ENCODE data around the gene VPS72.

Gene VPS72

DNA sequence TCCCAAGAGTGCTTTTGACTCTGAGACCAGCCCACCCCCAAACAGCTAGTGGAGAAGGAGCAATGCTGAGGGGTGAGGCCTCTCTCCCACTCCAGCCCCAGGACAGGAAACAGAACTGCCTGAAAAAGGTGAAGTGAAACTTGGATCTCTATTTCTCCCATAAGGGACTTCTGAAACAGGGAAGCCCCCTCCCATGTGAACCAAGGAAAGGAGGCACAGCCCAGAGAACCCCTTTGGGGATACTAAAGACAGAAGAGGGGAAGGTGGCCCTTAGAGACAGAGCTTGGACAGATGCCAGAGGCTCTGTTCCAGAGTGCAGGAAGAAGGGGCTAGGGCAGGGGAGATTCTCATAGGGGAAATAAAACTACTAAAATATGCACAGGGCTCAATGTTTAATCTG lies 30.6 kb downstream of the VPS72 start:
- H3K36me3 ChIP-seq (ENCODE audit: control insufficient read depth, insufficient read depth, low read length), result peaks cover 32% of the 10 kb centered on the region
- H3K9me3 ChIP-seq (ENCODE audit: control insufficient read depth, insufficient read depth, low read depth, low read length), result no peaks in the 10 kb centered on the region
- no peak overlapping the region for H3K4me3 ChIP-seq (ENCODE audit: low read depth, low read length)
- no peak overlapping the region for H3K9ac ChIP-seq (ENCODE audit: low read length)
- peaks cover under 1% of the 10 kb centered on the region for H3K4me1 ChIP-seq (ENCODE audit: control insufficient read depth, insufficient read depth, low read length)
- no peak overlapping the region for H3K27ac ChIP-seq (ENCODE audit: low read depth, low read length)
- H3K27me3 ChIP-seq (ENCODE audit: control insufficient read depth, insufficient read depth, low read length), result no peaks in the 10 kb centered on the region

DNA sequence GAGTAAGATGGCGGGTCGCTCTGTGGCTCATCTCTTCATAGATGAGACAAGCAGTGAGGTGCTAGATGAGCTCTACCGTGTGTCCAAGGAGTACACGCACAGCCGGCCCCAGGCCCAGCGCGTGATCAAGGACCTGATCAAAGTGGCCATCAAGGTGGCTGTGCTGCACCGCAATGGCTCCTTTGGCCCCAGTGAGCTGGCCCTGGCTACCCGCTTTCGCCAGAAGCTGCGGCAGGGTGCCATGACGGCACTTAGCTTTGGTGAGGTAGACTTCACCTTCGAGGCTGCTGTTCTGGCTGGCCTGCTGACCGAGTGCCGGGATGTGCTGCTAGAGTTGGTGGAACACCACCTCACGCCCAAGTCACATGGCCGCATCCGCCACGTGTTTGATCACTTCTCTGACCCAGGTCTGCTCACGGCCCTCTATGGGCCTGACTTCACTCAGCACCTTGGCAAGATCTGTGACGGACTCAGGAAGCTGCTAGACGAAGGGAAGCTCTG lies 31.2 kb downstream of the VPS72 start:
- H3K4me1 ChIP-seq (ENCODE audit: control insufficient read depth, insufficient read depth, low read length), result no peaks in the 10 kb centered on the region
- H3K9me3 ChIP-seq (ENCODE audit: control insufficient read depth, insufficient read depth, low read depth, low read length), result no peaks in the 10 kb centered on the region

DNA sequence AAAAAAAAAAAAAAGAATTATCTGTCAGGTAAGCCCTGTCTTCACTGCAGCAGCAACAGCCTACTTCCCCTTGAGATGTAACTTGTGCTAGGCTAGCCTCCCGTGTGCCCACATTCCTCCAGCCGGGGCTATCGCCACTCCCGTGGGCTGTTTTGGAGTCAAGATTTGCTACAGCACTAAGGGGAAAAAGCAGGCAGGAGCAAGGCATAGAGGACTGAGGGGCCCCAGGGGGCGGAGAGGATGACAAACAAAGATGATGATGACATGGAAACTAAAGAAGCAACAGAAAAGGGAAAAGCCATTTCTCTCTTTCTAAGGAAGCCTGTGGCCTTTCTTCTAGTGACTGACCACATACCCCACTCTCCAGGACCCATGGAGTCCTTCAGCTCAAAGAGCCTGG lies 31.7 kb downstream of the VPS72 start:
- no peak overlapping the region for H3K27ac ChIP-seq (ENCODE audit: low read depth, low read length)
- no peak overlapping the region for H3K9ac ChIP-seq (ENCODE audit: low read length)
- H3K4me3 ChIP-seq (ENCODE audit: low read depth, low read length), result no peak overlapping the region
- H3K9me3 ChIP-seq (ENCODE audit: control insufficient read depth, insufficient read depth, low read depth, low read length), result no peaks in the 10 kb centered on the region
- no peaks in the 10 kb centered on the region for H3K27me3 ChIP-seq (ENCODE audit: control insufficient read depth, insufficient read depth, low read length)
- H3K36me3 ChIP-seq (ENCODE audit: control insufficient read depth, insufficient read depth, low read length), result peaks cover 32% of the 10 kb centered on the region
- no peaks in the 10 kb centered on the region for H3K4me1 ChIP-seq (ENCODE audit: control insufficient read depth, insufficient read depth, low read length)

More for the DNA sequence above, 31.2 kb downstream of the VPS72 start:
- no peak overlapping the region for H3K9ac ChIP-seq (ENCODE audit: low read length)
- H3K36me3 ChIP-seq (ENCODE audit: control insufficient read depth, insufficient read depth, low read length), result peaks cover 32% of the 10 kb centered on the region
- no peaks in the 10 kb centered on the region for H3K27me3 ChIP-seq (ENCODE audit: control insufficient read depth, insufficient read depth, low read length)
- H3K27ac ChIP-seq (ENCODE audit: low read depth, low read length), result no peak overlapping the region
- no peak overlapping the region for H3K4me3 ChIP-seq (ENCODE audit: low read depth, low read length)

DNA sequence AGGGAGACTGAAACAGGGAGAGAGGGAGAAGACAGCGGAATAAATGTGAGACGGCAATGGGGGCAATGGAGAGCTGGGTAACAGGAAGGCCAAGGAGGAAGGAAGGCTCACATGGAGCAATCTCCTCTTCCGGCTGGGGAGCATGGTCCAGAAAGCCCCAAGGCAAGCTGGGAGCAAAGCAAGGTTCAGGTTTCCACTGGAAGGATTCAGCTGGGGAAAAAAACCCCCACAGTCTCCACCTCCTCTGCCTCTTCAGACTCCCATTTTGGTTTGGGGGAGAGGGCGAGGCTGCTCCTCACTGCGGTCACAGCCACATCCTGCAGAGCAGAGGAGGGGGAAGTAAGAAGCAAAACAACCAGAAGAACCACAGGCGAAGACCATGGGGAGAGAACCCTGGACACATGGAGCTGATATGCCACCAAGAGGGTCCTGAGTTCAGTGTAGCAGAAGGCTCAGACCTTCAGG lies 32.9 kb downstream of the VPS72 start:
- H3K27ac ChIP-seq (ENCODE audit: low read depth, low read length), result no peak overlapping the region
- no peak overlapping the region for H3K4me3 ChIP-seq (ENCODE audit: low read depth, low read length)
- H3K36me3 ChIP-seq (ENCODE audit: control insufficient read depth, insufficient read depth, low read length), result peaks cover 32% of the 10 kb centered on the region
- no peaks in the 10 kb centered on the region for H3K4me1 ChIP-seq (ENCODE audit: control insufficient read depth, insufficient read depth, low read length)
- no peaks in the 10 kb centered on the region for H3K27me3 ChIP-seq (ENCODE audit: control insufficient read depth, insufficient read depth, low read length)
- no peaks in the 10 kb centered on the region for H3K9me3 ChIP-seq (ENCODE audit: control insufficient read depth, insufficient read depth, low read depth, low read length)
- H3K9ac ChIP-seq (ENCODE audit: low read length), result no peak overlapping the region

- Histone ChIP-seq H3K9ac (ENCODE audit: low read length) (no peak within 1 kb of the TSS), H3K4me3 (ENCODE audit: low read depth, low read length) (no peak within 1 kb of the TSS), H3K27ac (ENCODE audit: low read depth, low read length) (no peak within 1 kb of the TSS), H3K36me3 (ENCODE audit: control insufficient read depth, insufficient read depth, low read length) (peaks cover 28% of the 10 kb centered on the region), H3K4me1 (ENCODE audit: control insufficient read depth, insufficient read depth, low read length) (no peaks in the 10 kb centered on the region), H3K27me3 (ENCODE audit: control insufficient read depth, insufficient read depth, low read length) (no peaks in the 10 kb centered on the region), H3K9me3 (ENCODE audit: control insufficient read depth, insufficient read depth, low read depth, low read length) (no peaks in the 10 kb centered on the region)
Measured at GRCh38 chr1:151156515-151156819, 33.5 kb downstream of the VPS72 start, which contains the start of gene TNFAIP8L2. Gene TNFAIP8L2, plus strand, starts transcription at chr1:151156649. Its CDS starts 2,049 bp downstream, at chr1:151158698.

DNA sequence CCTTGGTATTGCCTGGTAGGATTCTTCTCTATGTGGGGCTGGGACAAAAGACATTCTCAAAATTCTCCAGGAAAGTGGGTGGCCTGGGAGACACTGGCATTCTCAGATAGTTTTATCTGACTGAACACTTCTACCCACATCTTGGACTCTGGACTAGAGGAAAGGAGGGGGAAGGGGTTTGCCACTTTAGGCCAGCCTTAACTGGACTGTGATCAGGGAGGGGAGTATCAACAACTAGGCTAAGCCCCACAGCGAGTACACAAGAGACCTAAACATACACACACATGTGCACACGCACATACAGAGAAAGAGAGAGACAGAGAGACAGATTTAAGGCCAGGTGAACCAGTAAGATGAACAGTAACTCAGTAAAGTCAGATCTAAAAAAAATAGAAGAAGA lies 42.3 kb downstream of the VPS72 start:
- Histone ChIP-seq H3K36me3 (ENCODE audit: control insufficient read depth, insufficient read depth, low read length) (no peaks in the 10 kb centered on the region), H3K4me1 (ENCODE audit: control insufficient read depth, insufficient read depth, low read length) (peaks cover 37% of the 10 kb centered on the region), H3K9ac (ENCODE audit: low read length) (no peak overlapping the region), H3K27ac (ENCODE audit: low read depth, low read length) (no peak overlapping the region), H3K9me3 (ENCODE audit: control insufficient read depth, insufficient read depth, low read depth, low read length) (no peaks in the 10 kb centered on the region), H3K27me3 (ENCODE audit: control insufficient read depth, insufficient read depth, low read length) (peaks cover 25% of the 10 kb centered on the region), H3K4me3 (ENCODE audit: low read depth, low read length) (no peak overlapping the region)

- H3K4me3 ChIP-seq (ENCODE audit: low read depth, low read length), result peak overlapping the region; percentile 73
- H3K4me1 ChIP-seq (ENCODE audit: control insufficient read depth, insufficient read depth, low read length), result peaks cover 38% of the 10 kb centered on the region
- H3K27ac ChIP-seq (ENCODE audit: low read depth, low read length), result no peak overlapping the region
- H3K9ac ChIP-seq (ENCODE audit: low read length), result peak overlapping the region; percentile 29
- H3K36me3 ChIP-seq (ENCODE audit: control insufficient read depth, insufficient read depth, low read length), result no peaks in the 10 kb centered on the region
- no peaks in the 10 kb centered on the region for H3K9me3 ChIP-seq (ENCODE audit: control insufficient read depth, insufficient read depth, low read depth, low read length)
- peaks cover 25% of the 10 kb centered on the region for H3K27me3 ChIP-seq (ENCODE audit: control insufficient read depth, insufficient read depth, low read length)
Measured at GRCh38 chr1:151147132-151147503, 42.9 kb downstream of the VPS72 start.

GRCh38 chr1:151146412-151147131 lies 43.4 kb downstream of the VPS72 start, which contains the start of gene SEMA6C:
Gene SEMA6C, minus strand, starts transcription at chr1:151146631. Its CDS starts 4,010 bp downstream, at chr1:151142621.
- H3K27ac ChIP-seq (ENCODE audit: low read depth, low read length), result no peak within 1 kb of the TSS
- peaks cover 38% of the 10 kb centered on the region for H3K4me1 ChIP-seq (ENCODE audit: control insufficient read depth, insufficient read depth, low read length)
- peak within 1 kb of the TSS; percentile 73 for H3K9ac ChIP-seq (ENCODE audit: low read length)
- peak within 1 kb of the TSS; percentile 73 for H3K4me3 ChIP-seq (ENCODE audit: low read depth, low read length)
- no peaks in the 10 kb centered on the region for H3K9me3 ChIP-seq (ENCODE audit: control insufficient read depth, insufficient read depth, low read depth, low read length)
- H3K36me3 ChIP-seq (ENCODE audit: control insufficient read depth, insufficient read depth, low read length), result no peaks in the 10 kb centered on the region
- peaks cover 25% of the 10 kb centered on the region for H3K27me3 ChIP-seq (ENCODE audit: control insufficient read depth, insufficient read depth, low read length)

DNA sequence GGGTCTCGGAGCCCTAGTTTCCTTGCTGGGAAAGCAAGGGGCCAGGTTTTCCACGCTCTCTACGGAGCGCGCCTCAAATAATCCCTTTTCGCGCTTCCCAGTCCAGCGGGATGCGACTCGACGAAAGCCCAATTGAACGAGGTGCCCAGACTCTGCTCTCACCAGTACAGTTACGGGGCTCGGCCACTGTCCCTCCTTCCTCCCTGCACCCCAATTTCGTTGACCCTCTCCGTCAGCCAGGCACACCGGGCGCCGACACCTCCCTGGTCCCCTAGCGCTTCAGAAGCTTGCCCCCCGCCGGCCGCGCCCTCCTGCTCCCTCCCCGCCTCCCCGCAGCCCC lies 44.0 kb downstream of the VPS72 start:
- Histone ChIP-seq H3K36me3 (ENCODE audit: control insufficient read depth, insufficient read depth, low read length) (no peaks in the 10 kb centered on the region), H3K9ac (ENCODE audit: low read length) (peak overlapping the region; percentile 73), H3K9me3 (ENCODE audit: control insufficient read depth, insufficient read depth, low read depth, low read length) (no peaks in the 10 kb centered on the region), H3K27me3 (ENCODE audit: control insufficient read depth, insufficient read depth, low read length) (peaks cover 25% of the 10 kb centered on the region), H3K4me3 (ENCODE audit: low read depth, low read length) (peak overlapping the region; percentile 73), H3K27ac (ENCODE audit: low read depth, low read length) (no peak overlapping the region), H3K4me1 (ENCODE audit: control insufficient read depth, insufficient read depth, low read length) (peaks cover 38% of the 10 kb centered on the region)

DNA sequence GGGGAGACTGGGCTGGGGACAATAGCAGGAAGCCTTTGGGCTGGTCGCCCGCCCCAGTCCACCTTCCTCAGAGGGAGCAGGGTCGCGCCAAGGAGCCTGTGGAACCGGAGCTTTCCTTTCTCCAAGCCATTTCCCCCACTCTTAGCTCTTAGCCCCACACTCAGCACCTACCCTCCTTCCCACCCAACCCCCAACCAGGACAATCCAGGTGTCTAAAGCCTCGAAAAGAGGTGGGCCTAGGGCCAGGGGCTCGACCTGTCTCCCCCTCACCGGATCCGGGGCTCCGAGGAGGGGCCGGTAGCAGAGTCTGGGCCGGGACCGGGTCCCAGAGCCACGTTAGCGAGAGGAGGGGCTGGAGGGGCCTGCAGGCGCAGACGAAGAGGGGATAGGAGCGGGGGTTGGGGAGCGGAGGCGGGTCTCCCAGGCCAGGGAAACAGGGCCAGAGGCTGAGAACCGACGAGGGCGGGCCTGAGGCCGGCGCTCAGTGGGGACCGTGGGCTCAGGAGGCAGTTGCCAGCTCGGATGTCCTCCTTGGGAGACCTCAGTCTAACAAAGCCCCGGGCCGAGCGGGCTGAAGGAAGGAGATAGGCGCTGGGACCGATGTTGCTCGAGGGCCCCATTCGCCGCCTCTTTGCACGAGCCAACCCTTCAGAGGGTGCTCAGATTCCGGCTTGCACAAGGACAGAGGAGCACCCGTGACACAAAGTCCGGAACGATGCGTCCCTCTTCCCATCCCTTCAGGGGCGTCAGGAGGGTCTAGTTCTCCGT lies 44.5 kb downstream of the VPS72 start:
- Histone ChIP-seq H3K9ac (ENCODE audit: low read length) (peak overlapping the region; percentile 73), H3K9me3 (ENCODE audit: control insufficient read depth, insufficient read depth, low read depth, low read length) (no peaks in the 10 kb centered on the region), H3K27ac (ENCODE audit: low read depth, low read length) (no peak overlapping the region), H3K27me3 (ENCODE audit: control insufficient read depth, insufficient read depth, low read length) (peaks cover 25% of the 10 kb centered on the region), H3K4me3 (ENCODE audit: low read depth, low read length) (peak overlapping the region; percentile 73), H3K36me3 (ENCODE audit: control insufficient read depth, insufficient read depth, low read length) (no peaks in the 10 kb centered on the region), H3K4me1 (ENCODE audit: control insufficient read depth, insufficient read depth, low read length) (peaks cover 38% of the 10 kb centered on the region)

Measured in HUES6 (cell line).